HEK293 (cell line): ENCODE data around the gene SNAP91.

ENCODE experiments used
- CTCF ChIA-PET: fragments of 350-600 bp; formaldehyde crosslinking; extraction: SDS; loops from one replicate; lab custom pipeline; 2021; ENCODE audit warnings: antibody characterized with exemption; lab: Yijun Ruan, JAX
- POLR2A ChIA-PET: fragments of 300-600 bp; formaldehyde crosslinking; extraction: SDS; loops from one replicate; lab custom pipeline; 2020; ENCODE audit warnings: antibody characterized with exemption, inconsistent platforms; lab: Yijun Ruan, JAX
- H3K27ac ChIP-seq: fragments of 200-500 bp; sonication (Bioruptor generic); 2 replicates; pipeline ENCODE4 v1.5.1; 2014; ENCODE audit warnings: low read depth, low read length, control low read depth, inconsistent platforms; ENCODE audit errors: extremely low read depth
- H3K36me3 ChIP-seq, 2 experiments: fragments of 200-500 bp in 1 of 2; sonication (Bioruptor generic) in 1 of 2; 1 replicate in 1 of 2; 2 replicates in 1 of 2; pipeline ENCODE4 v1.5.1; 2014 to 2017; ENCODE audit warnings: inconsistent platforms in 2 of 2, low read length in 2 of 2; ENCODE audit not compliant: control insufficient read depth in 2 of 2, insufficient read depth in 1 of 2
- H3K4me1 ChIP-seq: fragments of 200-500 bp; sonication (Bioruptor generic); 2 replicates; pipeline ENCODE4 v1.5.1; 2014; ENCODE audit warnings: mild to moderate bottlenecking, low read length, inconsistent platforms; ENCODE audit not compliant: control insufficient read depth, insufficient read depth
- H3K4me3 ChIP-seq: 2 replicates; pipeline ENCODE4 v1.5.1; 2011; ENCODE audit warnings: low read depth, mild to moderate bottlenecking, control low read depth, low read length, moderate library complexity
- H3K9me3 ChIP-seq: fragments of 200-500 bp; sonication (Bioruptor generic); 2 replicates; pipeline ENCODE4 v1.5.1; 2014; ENCODE audit warnings: low read depth, low read length, inconsistent platforms; ENCODE audit not compliant: control insufficient read depth, insufficient read depth
- BCL6B ChIP-seq: fragments of 450-650 bp; formaldehyde crosslinking; IDR thresholded peaks from 2 replicates; pipeline ENCODE4 v1.5.1; 2017; ENCODE audit warnings: missing biosample characterization, missing genetic modification characterization
- GLIS1 ChIP-seq: fragments of 450-650 bp; formaldehyde crosslinking; IDR thresholded peaks from 2 replicates; pipeline ENCODE4 v1.5.1; 2016; ENCODE audit warnings: missing biosample characterization, missing genetic modification characterization
- SETDB1 ChIP-seq: IDR thresholded peaks from one replicate; pipeline ENCODE4 v1.6.1; 2017; ENCODE audit warnings: mild to moderate bottlenecking, low read length, moderate library complexity, mixed read lengths; ENCODE audit not compliant: insufficient read length
- SP7 ChIP-seq: fragments of 450-650 bp; formaldehyde crosslinking; IDR thresholded peaks from 2 replicates; pipeline ENCODE4 v1.5.1; 2016; ENCODE audit warnings: missing biosample characterization, missing genetic modification characterization
- YY1 ChIP-seq: fragments of 450-650 bp; formaldehyde crosslinking; IDR thresholded peaks from 2 replicates; pipeline ENCODE4 v1.5.1; 2018; ENCODE audit warnings: missing biosample characterization, missing genetic modification characterization
- ZNF157 ChIP-seq: fragments of 450-650 bp; formaldehyde crosslinking; IDR thresholded peaks from 2 replicates; pipeline ENCODE4 v1.5.1; 2016; ENCODE audit warnings: missing biosample characterization, missing genetic modification characterization
- ZNF174 ChIP-seq: fragments of 450-650 bp; formaldehyde crosslinking; IDR thresholded peaks from 2 replicates; pipeline ENCODE4 v1.5.0; 2017; ENCODE audit warnings: missing biosample characterization, mild to moderate bottlenecking, missing genetic modification characterization
- ZNF223 ChIP-seq: fragments of 450-650 bp; formaldehyde crosslinking; IDR thresholded peaks from 2 replicates; pipeline ENCODE4 v1.5.1; 2016; ENCODE audit warnings: missing biosample characterization, missing genetic modification characterization
- ZNF335 ChIP-seq: fragments of 450-650 bp; formaldehyde crosslinking; conservative IDR thresholded peaks from 2 replicates; pipeline ENCODE4 v1.5.1; 2016; ENCODE audit warnings: missing biosample characterization, missing genetic modification characterization
- ZNF473 ChIP-seq: fragments of 450-650 bp; formaldehyde crosslinking; IDR thresholded peaks from 2 replicates; pipeline ENCODE4 v1.5.1; 2017; ENCODE audit warnings: missing biosample characterization, missing genetic modification characterization
- ZNF488 ChIP-seq: fragments of 450-650 bp; formaldehyde crosslinking; IDR thresholded peaks from 2 replicates; pipeline ENCODE4 v1.5.1; 2016; ENCODE audit warnings: missing biosample characterization, missing genetic modification characterization
- ZNF555 ChIP-seq: fragments of 450-650 bp; formaldehyde crosslinking; conservative IDR thresholded peaks from 2 replicates; pipeline ENCODE4 v1.5.1; 2017; ENCODE audit warnings: missing biosample characterization, mild to moderate bottlenecking, missing genetic modification characterization, inconsistent platforms
- ZNF585B ChIP-seq: fragments of 450-650 bp; formaldehyde crosslinking; IDR thresholded peaks from 2 replicates; pipeline ENCODE4 v1.5.1; 2016; ENCODE audit warnings: missing biosample characterization, missing genetic modification characterization
- ZNF596 ChIP-seq: fragments of 450-650 bp; IDR thresholded peaks from 2 replicates; pipeline ENCODE4 v1.5.0; 2018; ENCODE audit warnings: missing biosample characterization, mild to moderate bottlenecking, missing genetic modification characterization, moderate library complexity
- ZNF776 ChIP-seq: fragments of 450-650 bp; formaldehyde crosslinking; IDR thresholded peaks from 2 replicates; pipeline ENCODE4 v1.5.0; 2017; ENCODE audit warnings: missing biosample characterization, missing genetic modification characterization, borderline replicate concordance
- ZNF837 ChIP-seq: fragments of 450-650 bp; formaldehyde crosslinking; IDR thresholded peaks from 2 replicates; pipeline ENCODE4 v1.5.1; 2016; ENCODE audit warnings: missing biosample characterization, missing genetic modification characterization
- TF ChIP-seq, protein P1 (sequence below): fragments of 450-650 bp; formaldehyde crosslinking; IDR thresholded peaks from 2 replicates; pipeline ENCODE4 v1.5.1; 2016; ENCODE audit warnings: missing biosample characterization, missing genetic modification characterization
- TF ChIP-seq, protein P2 (sequence below): fragments of 450-650 bp; formaldehyde crosslinking; IDR thresholded peaks from 2 replicates; pipeline ENCODE4 v1.5.1; 2016; ENCODE audit warnings: missing biosample characterization, missing genetic modification characterization, borderline replicate concordance
- TF ChIP-seq, protein P3 (sequence below): fragments of 450-650 bp; formaldehyde crosslinking; IDR thresholded peaks from 2 replicates; pipeline ENCODE4; 2016; ENCODE audit warnings: missing biosample characterization, missing genetic modification characterization
- TF ChIP-seq, protein P4 (sequence below): fragments of 450-650 bp; formaldehyde crosslinking; IDR thresholded peaks from 2 replicates; pipeline ENCODE4 v1.5.1; 2016; ENCODE audit warnings: missing biosample characterization, missing genetic modification characterization, low read depth

SNAP91 gene

GRCh38 chr6:83603551-83603950, 105.3 kb downstream of the SNAP91 start:
- Histone ChIP-seq H3K4me1 (peaks cover 5% of the 10 kb centered on the region; the same call in 1 of the 2 replicates), H3K27ac (no peak overlapping the region), H3K36me3 (no peaks in the 10 kb centered on the region), H3K9me3 (no peaks in the 10 kb centered on the region), H3K4me3 (no peak overlapping the region)
- POLR2A ChIA-PET, result interaction anchor here (0.7 kb wide), 1 partner anchor 886 kb away, joined by 3 read pairs; no protein-coding TSS in a partner anchor
- TF ChIP-seq GLIS1 (tag by site-specific recombination) (no peak), SETDB1 (no peak), SP7 (tag by site-specific recombination) (no peak), ZNF157 (tag by site-specific recombination) (no peak), YY1 (tag by site-specific recombination) (no peak), ZNF223 (tag by site-specific recombination) (no peak), ZNF837 (tag by site-specific recombination) (no peak)
- TF ChIP-seq, protein P1, sequence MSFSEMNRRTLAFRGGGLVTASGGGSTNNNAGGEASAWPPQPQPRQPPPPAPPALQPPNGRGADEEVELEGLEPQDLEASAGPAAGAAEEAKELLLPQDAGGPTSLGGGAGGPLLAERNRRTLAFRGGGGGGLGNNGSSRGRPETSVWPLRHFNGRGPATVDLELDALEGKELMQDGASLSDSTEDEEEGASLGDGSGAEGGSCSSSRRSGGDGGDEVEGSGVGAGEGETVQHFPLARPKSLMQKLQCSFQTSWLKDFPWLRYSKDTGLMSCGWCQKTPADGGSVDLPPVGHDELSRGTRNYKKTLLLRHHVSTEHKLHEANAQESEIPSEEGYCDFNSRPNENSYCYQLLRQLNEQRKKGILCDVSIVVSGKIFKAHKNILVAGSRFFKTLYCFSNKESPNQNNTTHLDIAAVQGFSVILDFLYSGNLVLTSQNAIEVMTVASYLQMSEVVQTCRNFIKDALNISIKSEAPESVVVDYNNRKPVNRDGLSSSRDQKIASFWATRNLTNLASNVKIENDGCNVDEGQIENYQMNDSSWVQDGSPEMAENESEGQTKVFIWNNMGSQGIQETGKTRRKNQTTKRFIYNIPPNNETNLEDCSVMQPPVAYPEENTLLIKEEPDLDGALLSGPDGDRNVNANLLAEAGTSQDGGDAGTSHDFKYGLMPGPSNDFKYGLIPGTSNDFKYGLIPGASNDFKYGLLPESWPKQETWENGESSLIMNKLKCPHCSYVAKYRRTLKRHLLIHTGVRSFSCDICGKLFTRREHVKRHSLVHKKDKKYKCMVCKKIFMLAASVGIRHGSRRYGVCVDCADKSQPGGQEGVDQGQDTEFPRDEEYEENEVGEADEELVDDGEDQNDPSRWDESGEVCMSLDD (tag by site-specific recombination), result no peak
- CTCF ChIA-PET, result interaction anchor here (1.6 to 2.3 kb wide), 2 partner anchors 10 to 12 kb away, joined by 3 to 18 read pairs; no protein-coding TSS in a partner anchor

- Histone ChIP-seq H3K4me1 (peaks cover 5% of the 10 kb centered on the region; the same call in 1 of the 2 replicates), H3K36me3 (no peaks in the 10 kb centered on the region), H3K9me3 (no peaks in the 10 kb centered on the region), H3K4me3 (no peak overlapping the region), H3K27ac (no peak overlapping the region)
- ChIA-PET CTCF (interaction anchor here (0.6 to 1.7 kb wide), 3 partner anchors 8 to 374 kb away, joined by 5 to 7 read pairs (median 5); no protein-coding TSS in a partner anchor), POLR2A (no interaction called here)
- TF ChIP-seq ZNF555 (tag by site-specific recombination) (no peak), ZNF596 (tag by site-specific recombination) (no peak), ZNF776 (tag by site-specific recombination) (no peak), ZNF585B (tag by site-specific recombination) (no peak), BCL6B (no peak), ZNF488 (tag by site-specific recombination) (no peak), ZNF174 (tag by site-specific recombination) (no peak), ZNF335 (tag by site-specific recombination) (no peak), ZNF473 (tag by site-specific recombination) (no peak)
- TF ChIP-seq, protein P2, sequence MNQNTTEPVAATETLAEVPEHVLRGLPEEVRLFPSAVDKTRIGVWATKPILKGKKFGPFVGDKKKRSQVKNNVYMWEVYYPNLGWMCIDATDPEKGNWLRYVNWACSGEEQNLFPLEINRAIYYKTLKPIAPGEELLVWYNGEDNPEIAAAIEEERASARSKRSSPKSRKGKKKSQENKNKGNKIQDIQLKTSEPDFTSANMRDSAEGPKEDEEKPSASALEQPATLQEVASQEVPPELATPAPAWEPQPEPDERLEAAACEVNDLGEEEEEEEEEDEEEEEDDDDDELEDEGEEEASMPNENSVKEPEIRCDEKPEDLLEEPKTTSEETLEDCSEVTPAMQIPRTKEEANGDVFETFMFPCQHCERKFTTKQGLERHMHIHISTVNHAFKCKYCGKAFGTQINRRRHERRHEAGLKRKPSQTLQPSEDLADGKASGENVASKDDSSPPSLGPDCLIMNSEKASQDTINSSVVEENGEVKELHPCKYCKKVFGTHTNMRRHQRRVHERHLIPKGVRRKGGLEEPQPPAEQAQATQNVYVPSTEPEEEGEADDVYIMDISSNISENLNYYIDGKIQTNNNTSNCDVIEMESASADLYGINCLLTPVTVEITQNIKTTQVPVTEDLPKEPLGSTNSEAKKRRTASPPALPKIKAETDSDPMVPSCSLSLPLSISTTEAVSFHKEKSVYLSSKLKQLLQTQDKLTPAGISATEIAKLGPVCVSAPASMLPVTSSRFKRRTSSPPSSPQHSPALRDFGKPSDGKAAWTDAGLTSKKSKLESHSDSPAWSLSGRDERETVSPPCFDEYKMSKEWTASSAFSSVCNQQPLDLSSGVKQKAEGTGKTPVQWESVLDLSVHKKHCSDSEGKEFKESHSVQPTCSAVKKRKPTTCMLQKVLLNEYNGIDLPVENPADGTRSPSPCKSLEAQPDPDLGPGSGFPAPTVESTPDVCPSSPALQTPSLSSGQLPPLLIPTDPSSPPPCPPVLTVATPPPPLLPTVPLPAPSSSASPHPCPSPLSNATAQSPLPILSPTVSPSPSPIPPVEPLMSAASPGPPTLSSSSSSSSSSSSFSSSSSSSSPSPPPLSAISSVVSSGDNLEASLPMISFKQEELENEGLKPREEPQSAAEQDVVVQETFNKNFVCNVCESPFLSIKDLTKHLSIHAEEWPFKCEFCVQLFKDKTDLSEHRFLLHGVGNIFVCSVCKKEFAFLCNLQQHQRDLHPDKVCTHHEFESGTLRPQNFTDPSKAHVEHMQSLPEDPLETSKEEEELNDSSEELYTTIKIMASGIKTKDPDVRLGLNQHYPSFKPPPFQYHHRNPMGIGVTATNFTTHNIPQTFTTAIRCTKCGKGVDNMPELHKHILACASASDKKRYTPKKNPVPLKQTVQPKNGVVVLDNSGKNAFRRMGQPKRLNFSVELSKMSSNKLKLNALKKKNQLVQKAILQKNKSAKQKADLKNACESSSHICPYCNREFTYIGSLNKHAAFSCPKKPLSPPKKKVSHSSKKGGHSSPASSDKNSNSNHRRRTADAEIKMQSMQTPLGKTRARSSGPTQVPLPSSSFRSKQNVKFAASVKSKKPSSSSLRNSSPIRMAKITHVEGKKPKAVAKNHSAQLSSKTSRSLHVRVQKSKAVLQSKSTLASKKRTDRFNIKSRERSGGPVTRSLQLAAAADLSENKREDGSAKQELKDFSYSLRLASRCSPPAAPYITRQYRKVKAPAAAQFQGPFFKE (tag by site-specific recombination), result no peak
- TF ChIP-seq, protein P3, sequence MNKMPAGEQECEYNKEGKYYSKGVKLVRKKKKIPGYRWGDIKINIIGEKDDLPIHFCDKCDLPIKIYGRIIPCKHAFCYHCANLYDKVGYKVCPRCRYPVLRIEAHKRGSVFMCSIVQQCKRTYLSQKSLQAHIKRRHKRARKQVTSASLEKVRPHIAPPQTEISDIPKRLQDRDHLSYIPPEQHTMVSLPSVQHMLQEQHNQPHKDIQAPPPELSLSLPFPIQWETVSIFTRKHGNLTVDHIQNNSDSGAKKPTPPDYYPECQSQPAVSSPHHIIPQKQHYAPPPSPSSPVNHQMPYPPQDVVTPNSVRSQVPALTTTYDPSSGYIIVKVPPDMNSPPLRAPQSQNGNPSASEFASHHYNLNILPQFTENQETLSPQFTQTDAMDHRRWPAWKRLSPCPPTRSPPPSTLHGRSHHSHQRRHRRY (tag by site-specific recombination), result no peak
- TF ChIP-seq, protein P4, sequence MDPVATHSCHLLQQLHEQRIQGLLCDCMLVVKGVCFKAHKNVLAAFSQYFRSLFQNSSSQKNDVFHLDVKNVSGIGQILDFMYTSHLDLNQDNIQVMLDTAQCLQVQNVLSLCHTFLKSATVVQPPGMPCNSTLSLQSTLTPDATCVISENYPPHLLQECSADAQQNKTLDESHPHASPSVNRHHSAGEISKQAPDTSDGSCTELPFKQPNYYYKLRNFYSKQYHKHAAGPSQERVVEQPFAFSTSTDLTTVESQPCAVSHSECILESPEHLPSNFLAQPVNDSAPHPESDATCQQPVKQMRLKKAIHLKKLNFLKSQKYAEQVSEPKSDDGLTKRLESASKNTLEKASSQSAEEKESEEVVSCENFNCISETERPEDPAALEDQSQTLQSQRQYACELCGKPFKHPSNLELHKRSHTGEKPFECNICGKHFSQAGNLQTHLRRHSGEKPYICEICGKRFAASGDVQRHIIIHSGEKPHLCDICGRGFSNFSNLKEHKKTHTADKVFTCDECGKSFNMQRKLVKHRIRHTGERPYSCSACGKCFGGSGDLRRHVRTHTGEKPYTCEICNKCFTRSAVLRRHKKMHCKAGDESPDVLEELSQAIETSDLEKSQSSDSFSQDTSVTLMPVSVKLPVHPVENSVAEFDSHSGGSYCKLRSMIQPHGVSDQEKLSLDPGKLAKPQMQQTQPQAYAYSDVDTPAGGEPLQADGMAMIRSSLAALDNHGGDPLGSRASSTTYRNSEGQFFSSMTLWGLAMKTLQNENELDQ (tag by site-specific recombination), result no peak
Observed at GRCh38 chr6:83601119-83601518, 107.8 kb downstream of the SNAP91 start.
